Measurements from ENCODE around the gene CA4. TPM values are rescaled to one million over a fixed set of nuclear protein-coding genes. Genes with fewer than 3 reads are reported as not detected.

CA4 gene
- total and polyA plus RNA-seq, 9 of the 15 experiments (the other 6 are each of a cell fraction or from before 2014, with no cell fraction given), result 0.13 TPM; not detected in 7

DNA sequence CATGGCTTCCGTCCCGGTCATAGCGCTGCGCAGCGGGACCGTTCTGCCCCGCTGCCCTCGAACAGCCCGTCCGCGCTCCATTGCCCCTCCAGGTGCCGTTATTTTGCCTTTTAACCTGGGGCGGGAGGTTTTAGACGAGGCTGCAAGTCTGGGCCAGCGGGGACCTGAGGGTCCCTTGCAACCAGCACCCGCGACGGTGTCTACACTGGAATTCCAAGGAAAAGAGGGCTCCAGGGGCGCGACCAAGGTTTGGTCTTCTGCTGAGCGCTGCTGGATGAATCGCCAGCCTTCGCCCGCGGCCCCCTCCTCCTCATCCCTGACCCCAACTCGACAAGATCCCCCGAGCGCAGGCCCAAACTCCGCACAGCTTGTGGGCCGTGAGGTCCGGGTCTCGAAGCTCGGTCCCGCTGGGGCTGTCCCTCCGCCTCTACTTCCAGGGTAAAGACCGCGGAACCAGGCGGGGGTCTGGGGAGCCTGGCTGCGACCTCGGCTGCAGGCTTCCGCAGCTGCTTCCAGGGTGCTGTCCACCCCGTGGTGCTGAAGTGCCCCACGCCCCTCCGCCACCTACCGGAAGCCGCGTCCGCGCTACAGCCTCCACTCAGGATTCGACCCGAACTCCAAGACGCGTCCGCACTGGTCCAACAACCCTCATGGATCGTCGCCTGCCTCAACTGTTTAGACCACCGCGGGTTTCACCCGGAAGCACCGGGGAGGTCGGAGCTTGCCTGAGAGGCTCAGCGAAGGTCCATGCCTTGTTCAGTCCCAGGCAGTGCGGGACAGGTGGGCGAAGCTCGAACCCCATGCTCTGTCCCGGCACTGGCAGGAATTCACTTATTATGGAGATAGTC lies 10.1 kb upstream of the CA4 start (continued):
- TF ChIP-seq, protein P1, sequence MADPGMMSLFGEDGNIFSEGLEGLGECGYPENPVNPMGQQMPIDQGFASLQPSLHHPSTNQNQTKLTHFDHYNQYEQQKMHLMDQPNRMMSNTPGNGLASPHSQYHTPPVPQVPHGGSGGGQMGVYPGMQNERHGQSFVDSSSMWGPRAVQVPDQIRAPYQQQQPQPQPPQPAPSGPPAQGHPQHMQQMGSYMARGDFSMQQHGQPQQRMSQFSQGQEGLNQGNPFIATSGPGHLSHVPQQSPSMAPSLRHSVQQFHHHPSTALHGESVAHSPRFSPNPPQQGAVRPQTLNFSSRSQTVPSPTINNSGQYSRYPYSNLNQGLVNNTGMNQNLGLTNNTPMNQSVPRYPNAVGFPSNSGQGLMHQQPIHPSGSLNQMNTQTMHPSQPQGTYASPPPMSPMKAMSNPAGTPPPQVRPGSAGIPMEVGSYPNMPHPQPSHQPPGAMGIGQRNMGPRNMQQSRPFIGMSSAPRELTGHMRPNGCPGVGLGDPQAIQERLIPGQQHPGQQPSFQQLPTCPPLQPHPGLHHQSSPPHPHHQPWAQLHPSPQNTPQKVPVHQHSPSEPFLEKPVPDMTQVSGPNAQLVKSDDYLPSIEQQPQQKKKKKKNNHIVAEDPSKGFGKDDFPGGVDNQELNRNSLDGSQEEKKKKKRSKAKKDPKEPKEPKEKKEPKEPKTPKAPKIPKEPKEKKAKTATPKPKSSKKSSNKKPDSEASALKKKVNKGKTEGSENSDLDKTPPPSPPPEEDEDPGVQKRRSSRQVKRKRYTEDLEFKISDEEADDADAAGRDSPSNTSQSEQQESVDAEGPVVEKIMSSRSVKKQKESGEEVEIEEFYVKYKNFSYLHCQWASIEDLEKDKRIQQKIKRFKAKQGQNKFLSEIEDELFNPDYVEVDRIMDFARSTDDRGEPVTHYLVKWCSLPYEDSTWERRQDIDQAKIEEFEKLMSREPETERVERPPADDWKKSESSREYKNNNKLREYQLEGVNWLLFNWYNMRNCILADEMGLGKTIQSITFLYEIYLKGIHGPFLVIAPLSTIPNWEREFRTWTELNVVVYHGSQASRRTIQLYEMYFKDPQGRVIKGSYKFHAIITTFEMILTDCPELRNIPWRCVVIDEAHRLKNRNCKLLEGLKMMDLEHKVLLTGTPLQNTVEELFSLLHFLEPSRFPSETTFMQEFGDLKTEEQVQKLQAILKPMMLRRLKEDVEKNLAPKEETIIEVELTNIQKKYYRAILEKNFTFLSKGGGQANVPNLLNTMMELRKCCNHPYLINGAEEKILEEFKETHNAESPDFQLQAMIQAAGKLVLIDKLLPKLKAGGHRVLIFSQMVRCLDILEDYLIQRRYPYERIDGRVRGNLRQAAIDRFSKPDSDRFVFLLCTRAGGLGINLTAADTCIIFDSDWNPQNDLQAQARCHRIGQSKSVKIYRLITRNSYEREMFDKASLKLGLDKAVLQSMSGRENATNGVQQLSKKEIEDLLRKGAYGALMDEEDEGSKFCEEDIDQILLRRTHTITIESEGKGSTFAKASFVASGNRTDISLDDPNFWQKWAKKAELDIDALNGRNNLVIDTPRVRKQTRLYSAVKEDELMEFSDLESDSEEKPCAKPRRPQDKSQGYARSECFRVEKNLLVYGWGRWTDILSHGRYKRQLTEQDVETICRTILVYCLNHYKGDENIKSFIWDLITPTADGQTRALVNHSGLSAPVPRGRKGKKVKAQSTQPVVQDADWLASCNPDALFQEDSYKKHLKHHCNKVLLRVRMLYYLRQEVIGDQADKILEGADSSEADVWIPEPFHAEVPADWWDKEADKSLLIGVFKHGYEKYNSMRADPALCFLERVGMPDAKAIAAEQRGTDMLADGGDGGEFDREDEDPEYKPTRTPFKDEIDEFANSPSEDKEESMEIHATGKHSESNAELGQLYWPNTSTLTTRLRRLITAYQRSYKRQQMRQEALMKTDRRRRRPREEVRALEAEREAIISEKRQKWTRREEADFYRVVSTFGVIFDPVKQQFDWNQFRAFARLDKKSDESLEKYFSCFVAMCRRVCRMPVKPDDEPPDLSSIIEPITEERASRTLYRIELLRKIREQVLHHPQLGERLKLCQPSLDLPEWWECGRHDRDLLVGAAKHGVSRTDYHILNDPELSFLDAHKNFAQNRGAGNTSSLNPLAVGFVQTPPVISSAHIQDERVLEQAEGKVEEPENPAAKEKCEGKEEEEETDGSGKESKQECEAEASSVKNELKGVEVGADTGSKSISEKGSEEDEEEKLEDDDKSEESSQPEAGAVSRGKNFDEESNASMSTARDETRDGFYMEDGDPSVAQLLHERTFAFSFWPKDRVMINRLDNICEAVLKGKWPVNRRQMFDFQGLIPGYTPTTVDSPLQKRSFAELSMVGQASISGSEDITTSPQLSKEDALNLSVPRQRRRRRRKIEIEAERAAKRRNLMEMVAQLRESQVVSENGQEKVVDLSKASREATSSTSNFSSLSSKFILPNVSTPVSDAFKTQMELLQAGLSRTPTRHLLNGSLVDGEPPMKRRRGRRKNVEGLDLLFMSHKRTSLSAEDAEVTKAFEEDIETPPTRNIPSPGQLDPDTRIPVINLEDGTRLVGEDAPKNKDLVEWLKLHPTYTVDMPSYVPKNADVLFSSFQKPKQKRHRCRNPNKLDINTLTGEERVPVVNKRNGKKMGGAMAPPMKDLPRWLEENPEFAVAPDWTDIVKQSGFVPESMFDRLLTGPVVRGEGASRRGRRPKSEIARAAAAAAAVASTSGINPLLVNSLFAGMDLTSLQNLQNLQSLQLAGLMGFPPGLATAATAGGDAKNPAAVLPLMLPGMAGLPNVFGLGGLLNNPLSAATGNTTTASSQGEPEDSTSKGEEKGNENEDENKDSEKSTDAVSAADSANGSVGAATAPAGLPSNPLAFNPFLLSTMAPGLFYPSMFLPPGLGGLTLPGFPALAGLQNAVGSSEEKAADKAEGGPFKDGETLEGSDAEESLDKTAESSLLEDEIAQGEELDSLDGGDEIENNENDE (IDR thresholded peaks at IDR 0.05; ENCODE audit: low read depth, low read length), result no peak
- TF ChIP-seq, protein P2, sequence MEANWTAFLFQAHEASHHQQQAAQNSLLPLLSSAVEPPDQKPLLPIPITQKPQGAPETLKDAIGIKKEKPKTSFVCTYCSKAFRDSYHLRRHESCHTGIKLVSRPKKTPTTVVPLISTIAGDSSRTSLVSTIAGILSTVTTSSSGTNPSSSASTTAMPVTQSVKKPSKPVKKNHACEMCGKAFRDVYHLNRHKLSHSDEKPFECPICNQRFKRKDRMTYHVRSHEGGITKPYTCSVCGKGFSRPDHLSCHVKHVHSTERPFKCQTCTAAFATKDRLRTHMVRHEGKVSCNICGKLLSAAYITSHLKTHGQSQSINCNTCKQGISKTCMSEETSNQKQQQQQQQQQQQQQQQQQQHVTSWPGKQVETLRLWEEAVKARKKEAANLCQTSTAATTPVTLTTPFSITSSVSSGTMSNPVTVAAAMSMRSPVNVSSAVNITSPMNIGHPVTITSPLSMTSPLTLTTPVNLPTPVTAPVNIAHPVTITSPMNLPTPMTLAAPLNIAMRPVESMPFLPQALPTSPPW (CRISPR knock-in tag; IDR thresholded peaks at IDR 0.05), result peak; percentile 54
- TF ChIP-seq KAT7 (CRISPR knock-in tag; IDR thresholded peaks at IDR 0.05; ENCODE audit: borderline replicate concordance), result peak; percentile 65; the same call in 1 of the 2 replicates
- TF ChIP-seq CHCHD3 (CRISPR knock-in tag; IDR thresholded peaks at IDR 0.05), result no peak
- no peak for TF ChIP-seq PPARD (CRISPR knock-in tag; IDR thresholded peaks at IDR 0.05)
- TF ChIP-seq, protein P3, sequence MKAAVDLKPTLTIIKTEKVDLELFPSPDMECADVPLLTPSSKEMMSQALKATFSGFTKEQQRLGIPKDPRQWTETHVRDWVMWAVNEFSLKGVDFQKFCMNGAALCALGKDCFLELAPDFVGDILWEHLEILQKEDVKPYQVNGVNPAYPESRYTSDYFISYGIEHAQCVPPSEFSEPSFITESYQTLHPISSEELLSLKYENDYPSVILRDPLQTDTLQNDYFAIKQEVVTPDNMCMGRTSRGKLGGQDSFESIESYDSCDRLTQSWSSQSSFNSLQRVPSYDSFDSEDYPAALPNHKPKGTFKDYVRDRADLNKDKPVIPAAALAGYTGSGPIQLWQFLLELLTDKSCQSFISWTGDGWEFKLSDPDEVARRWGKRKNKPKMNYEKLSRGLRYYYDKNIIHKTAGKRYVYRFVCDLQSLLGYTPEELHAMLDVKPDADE (conservative IDR thresholded peaks at IDR 0.05; ENCODE audit: control insufficient read depth, low read depth, low read length), result peak; percentile 95
- 0 out of 2 replicates have a peak, but pooled peaks have one; percentile 24 for TF ChIP-seq ZNF217 (CRISPR knock-in tag; IDR thresholded peaks at IDR 0.05)
- peak; percentile 43; the same call in 1 of the 2 replicates for TF ChIP-seq E2F3 (CRISPR knock-in tag; IDR thresholded peaks at IDR 0.05)
- TF ChIP-seq SMAD2 (IDR thresholded peaks at IDR 0.05; ENCODE audit: low read depth, low read length), result no peak
- TF ChIP-seq SP2 (IDR thresholded peaks at IDR 0.05; ENCODE audit: extremely low read depth, low read depth, low read length, poor library complexity, severe bottlenecking), result no peak
- TF ChIP-seq KLF13 (tag; IDR thresholded peaks at IDR 0.05; ENCODE audit: borderline replicate concordance, low read depth), result peak; percentile 100
- no peak for TF ChIP-seq SP1 (CRISPR knock-in tag; IDR thresholded peaks at IDR 0.05)
- no peak for TF ChIP-seq MTA2 (IDR thresholded peaks at IDR 0.05; ENCODE audit: low read depth)
